ENCODE measurements around the gene CIPC.

Gene CIPC

DNA sequence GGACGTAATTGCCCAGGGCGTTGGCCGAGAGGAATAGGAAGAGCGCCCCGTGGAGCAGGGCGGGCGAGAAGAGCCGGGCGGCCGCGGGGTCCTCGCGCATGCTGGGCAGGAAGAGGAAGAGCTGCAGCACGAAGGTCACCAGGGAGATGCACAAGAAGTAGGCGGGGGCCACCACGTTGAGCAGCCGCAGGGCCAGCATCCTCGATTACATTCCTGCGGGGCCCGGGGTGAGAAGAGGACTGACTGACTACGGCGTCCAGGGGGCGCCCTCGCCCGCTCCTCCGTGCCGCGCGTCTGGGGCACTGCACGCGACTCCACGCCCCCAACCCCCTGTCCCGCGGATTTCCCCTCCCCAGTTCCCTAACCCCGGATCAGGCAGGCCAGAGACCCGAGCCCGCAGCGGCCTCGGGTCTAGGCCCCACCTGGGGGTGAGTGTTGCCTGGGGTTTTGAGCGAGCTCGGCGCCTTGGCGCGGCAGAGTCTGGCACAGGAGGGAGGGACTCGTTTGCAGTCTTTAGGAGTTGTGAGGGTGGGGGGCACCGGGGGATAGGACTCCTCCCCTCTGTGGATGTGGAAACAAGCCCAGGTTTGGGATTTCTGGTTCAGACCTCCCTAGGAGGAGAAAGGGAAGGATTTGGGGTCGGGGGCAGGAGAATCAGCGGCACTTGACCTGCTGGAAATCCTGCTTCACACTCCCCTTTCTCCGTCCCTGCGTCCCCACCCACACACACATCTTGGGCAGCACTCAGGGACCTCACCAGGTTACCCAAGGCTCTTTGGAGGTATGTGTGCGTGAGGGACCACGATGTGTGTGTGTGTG, 41.7 kb downstream of the CIPC start:
- H2BK15ac ChIP-seq (ENCODE audit: low read length), result no peak overlapping the region
- H2AK5ac ChIP-seq (ENCODE audit: low read depth, low read length), result no peak overlapping the region
- no peak overlapping the region for H2BK12ac ChIP-seq (ENCODE audit: low read length)
- H3K36me3 ChIP-seq (replicated peaks in 1 of 2; ENCODE audit: control insufficient read depth in 2 of 2, insufficient read depth in 2 of 2, low read length in 2 of 2), result no peaks in the 10 kb centered on the region
- H3K23ac ChIP-seq (ENCODE audit: low read depth, low read length, poor library complexity), result peak overlapping the region; percentile 77
- H3K14ac ChIP-seq (ENCODE audit: low read length), result no peak overlapping the region
- peak overlapping the region; percentile 44 for H3K9ac ChIP-seq (ENCODE audit: low read depth, low read length, poor library complexity)
- H3K4me1 ChIP-seq (ENCODE audit: control insufficient read depth in 2 of 2, insufficient read depth in 1 of 2, low read depth in 1 of 2, low read length in 2 of 2), result peaks cover 10 to 17% of the 10 kb centered on the region in 2 donors
- peak overlapping the region; percentile 92 for H3K4me2 ChIP-seq (ENCODE audit: insufficient read depth, low read length, poor library complexity, severe bottlenecking)
- peaks cover 8 to 51% (median 30%) of the 10 kb centered on the region in 3 experiments for H3K27me3 ChIP-seq (ENCODE audit: control insufficient read depth in 3 of 3, insufficient read depth in 3 of 3, low read depth in 1 of 3, low read length in 3 of 3)
- peak overlapping the region; percentile 13 for H3K18ac ChIP-seq (ENCODE audit: low read length)
- H4K8ac ChIP-seq (ENCODE audit: low read depth, low read length), result no peak overlapping the region
- no peak overlapping the region for H2BK5ac ChIP-seq (ENCODE audit: low read length)
- WGBS, 2 donors (ENCODE audit: extremely low coverage in 2 of 2, insufficient read length in 2 of 2, insufficient replicate concordance in 1 of 2), result no CpG with 5 or more reads among the region's 52 CpGs
- no peak overlapping the region for H3K27ac ChIP-seq (replicated peaks; ENCODE audit: low read length)
- no peak overlapping the region for H2BK120ac ChIP-seq (ENCODE audit: low read depth, low read length)
- no peak overlapping the region for H3K4ac ChIP-seq (ENCODE audit: low read length)
- DNase-seq (ENCODE audit: low spot score), result peak; percentile 60
- H4K91ac ChIP-seq (ENCODE audit: low read depth, low read length, poor library complexity), result no peak overlapping the region
- peak overlapping the region; percentile 97 for H2AFZ ChIP-seq (ENCODE audit: low read length)
- no peaks in the 10 kb centered on the region for H3K9me3 ChIP-seq (replicated peaks in 1 of 2; ENCODE audit: control insufficient read depth in 2 of 2, insufficient read depth in 1 of 2, low read depth in 1 of 2, low read length in 2 of 2)
- peak overlapping the region; percentile 55 to 57 for H3K4me3 ChIP-seq (ENCODE audit: low read length in 2 of 2)
- no peaks in the 10 kb centered on the region for H3K79me1 ChIP-seq (ENCODE audit: low read depth, low read length)

DNA sequence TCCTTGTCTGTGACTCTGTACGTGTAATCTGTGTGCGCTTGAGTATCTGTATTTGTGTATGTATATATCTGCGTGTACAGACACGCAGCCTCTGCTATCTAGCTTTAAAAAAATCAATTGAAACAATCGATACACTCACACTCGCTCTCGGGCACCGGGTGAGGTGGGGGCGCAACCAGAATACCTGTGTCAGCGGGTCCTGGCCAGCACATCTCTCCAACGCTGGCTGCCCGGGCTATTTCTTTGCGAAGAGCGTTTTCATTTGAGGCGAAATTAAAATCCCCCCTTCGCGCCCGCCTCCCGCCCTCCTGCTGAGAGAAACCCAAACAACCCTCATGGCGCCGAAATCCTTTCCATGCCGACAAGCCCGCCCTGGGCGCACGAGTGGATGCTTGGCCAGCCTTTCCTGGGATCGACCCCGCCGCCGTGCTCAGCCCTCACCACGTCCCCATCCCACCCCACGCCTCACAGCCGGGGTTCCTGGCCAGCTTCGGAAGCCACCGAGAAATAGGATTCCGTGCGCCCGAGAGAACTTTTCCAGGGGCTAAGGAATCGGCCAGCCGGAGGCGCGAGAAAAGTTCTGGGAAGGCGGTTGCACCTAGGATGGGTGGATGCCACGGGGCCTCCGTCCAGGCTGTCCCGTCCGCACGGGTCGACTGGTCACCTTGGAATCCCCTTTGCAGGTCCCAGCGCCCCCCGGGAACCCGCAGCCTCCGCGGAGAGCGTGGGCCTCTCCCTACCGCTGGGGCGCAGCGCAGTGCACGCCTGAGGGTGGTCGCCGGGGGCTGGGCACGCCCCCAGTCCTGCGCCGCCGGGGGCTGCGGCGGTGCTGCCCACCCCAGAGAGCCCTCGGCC, 42.5 kb downstream of the CIPC start:
- H4K8ac ChIP-seq (ENCODE audit: low read depth, low read length), result no peak overlapping the region
- no peak overlapping the region for H3K27ac ChIP-seq (replicated peaks; ENCODE audit: low read length)
- H3K4me1 ChIP-seq (ENCODE audit: control insufficient read depth in 2 of 2, insufficient read depth in 1 of 2, low read depth in 1 of 2, low read length in 2 of 2), result peaks cover 10 to 17% of the 10 kb centered on the region in 2 donors
- DNase-seq (ENCODE audit: low spot score), result no peak
- peak overlapping the region; percentile 55 to 81 for H3K4me3 ChIP-seq (ENCODE audit: low read length in 2 of 2)
- H2BK5ac ChIP-seq (ENCODE audit: low read length), result no peak overlapping the region
- H3K23ac ChIP-seq (ENCODE audit: low read depth, low read length, poor library complexity), result no peak overlapping the region
- H2AFZ ChIP-seq (ENCODE audit: low read length), result peak overlapping the region; percentile 97
- no CpG with 5 or more reads among the region's 67 CpGs for WGBS, 2 donors (ENCODE audit: extremely low coverage in 2 of 2, insufficient read length in 2 of 2, insufficient replicate concordance in 1 of 2)
- H3K36me3 ChIP-seq (replicated peaks in 1 of 2; ENCODE audit: control insufficient read depth in 2 of 2, insufficient read depth in 2 of 2, low read length in 2 of 2), result no peaks in the 10 kb centered on the region
- no peaks in the 10 kb centered on the region for H3K9me3 ChIP-seq (replicated peaks in 1 of 2; ENCODE audit: control insufficient read depth in 2 of 2, insufficient read depth in 1 of 2, low read depth in 1 of 2, low read length in 2 of 2)
- H2BK12ac ChIP-seq (ENCODE audit: low read length), result no peak overlapping the region
- no peak overlapping the region for H3K4ac ChIP-seq (ENCODE audit: low read length)
- no peak overlapping the region for H2BK120ac ChIP-seq (ENCODE audit: low read depth, low read length)
- peak overlapping the region; percentile 92 for H3K4me2 ChIP-seq (ENCODE audit: insufficient read depth, low read length, poor library complexity, severe bottlenecking)
- peaks cover 8 to 51% (median 31%) of the 10 kb centered on the region in 3 experiments for H3K27me3 ChIP-seq (ENCODE audit: control insufficient read depth in 3 of 3, insufficient read depth in 3 of 3, low read depth in 1 of 3, low read length in 3 of 3)
- H2BK15ac ChIP-seq (ENCODE audit: low read length), result no peak overlapping the region
- H2AK5ac ChIP-seq (ENCODE audit: low read depth, low read length), result no peak overlapping the region
- peak overlapping the region; percentile 56 for H3K9ac ChIP-seq (ENCODE audit: low read depth, low read length, poor library complexity)
- H3K18ac ChIP-seq (ENCODE audit: low read length), result peak overlapping the region; percentile 42
- H4K91ac ChIP-seq (ENCODE audit: low read depth, low read length, poor library complexity), result no peak overlapping the region
- no peak overlapping the region for H3K14ac ChIP-seq (ENCODE audit: low read length)
- H3K79me1 ChIP-seq (ENCODE audit: low read depth, low read length), result no peaks in the 10 kb centered on the region

- Histone ChIP-seq H3K27ac (replicated peaks; ENCODE audit: low read length) (no peak within 1 kb of the TSS), H2AFZ (ENCODE audit: low read length) (peak within 1 kb of the TSS; percentile 97), H4K91ac (ENCODE audit: low read depth, low read length, poor library complexity) (no peak within 1 kb of the TSS), H3K9me3 (replicated peaks in 1 of 2; ENCODE audit: control insufficient read depth in 2 of 2, insufficient read depth in 1 of 2, low read depth in 1 of 2, low read length in 2 of 2) (no peaks in the 10 kb centered on the region), H3K4me3 (ENCODE audit: low read length in 2 of 2) (peak within 1 kb of the TSS; percentile 55 to 81), H3K4me2 (ENCODE audit: insufficient read depth, low read length, poor library complexity, severe bottlenecking) (peak within 1 kb of the TSS; percentile 92), H3K27me3 (ENCODE audit: control insufficient read depth in 3 of 3, insufficient read depth in 3 of 3, low read depth in 1 of 3, low read length in 3 of 3) (peaks cover 8 to 54% (median 39%) of the 10 kb centered on the region in 3 experiments), H3K79me1 (ENCODE audit: low read depth, low read length) (no peaks in the 10 kb centered on the region), H2AK5ac (ENCODE audit: low read depth, low read length) (no peak within 1 kb of the TSS), H2BK5ac (ENCODE audit: low read length) (no peak within 1 kb of the TSS), H3K18ac (ENCODE audit: low read length) (peak within 1 kb of the TSS; percentile 77), H3K23ac (ENCODE audit: low read depth, low read length, poor library complexity) (peak within 1 kb of the TSS; percentile 48), H3K14ac (ENCODE audit: low read length) (no peak within 1 kb of the TSS), H3K4me1 (ENCODE audit: control insufficient read depth in 2 of 2, insufficient read depth in 1 of 2, low read depth in 1 of 2, low read length in 2 of 2) (peaks cover 10 to 19% of the 10 kb centered on the region in 2 donors), H3K9ac (ENCODE audit: low read depth, low read length, poor library complexity) (peak within 1 kb of the TSS; percentile 82), H3K36me3 (replicated peaks in 1 of 2; ENCODE audit: control insufficient read depth in 2 of 2, insufficient read depth in 2 of 2, low read length in 2 of 2) (no peaks in the 10 kb centered on the region), H4K8ac (ENCODE audit: low read depth, low read length) (no peak within 1 kb of the TSS), H2BK15ac (ENCODE audit: low read length) (no peak within 1 kb of the TSS), H3K4ac (ENCODE audit: low read length) (no peak within 1 kb of the TSS), H2BK12ac (ENCODE audit: low read length) (no peak within 1 kb of the TSS), H2BK120ac (ENCODE audit: low read depth, low read length) (no peak within 1 kb of the TSS)
- no CpG with 5 or more reads among the region's 77 CpGs for WGBS, 2 donors (ENCODE audit: extremely low coverage in 2 of 2, insufficient read length in 2 of 2, insufficient replicate concordance in 1 of 2)
- peak; percentile 82 for DNase-seq (ENCODE audit: low spot score)
These were observed 43.4 kb downstream of the CIPC start, which contains the start of gene ZDHHC22 for GRCh38 chr14:77141214-77142004. Gene ZDHHC22 (minus strand): TSS chr14:77141791. CDS start chr14:77139738, 2,053 bp downstream.
